Trophoblast cell (in vitro differentiated cells and primary cell): ENCODE data around the gene SELENOF.

Experiments
- DNase-seq, 2 donors: peaks; one replicate each; pipeline ENCODE4 v3.0.0-alpha.2; 2016
- H2AFZ ChIP-seq: 2 replicates; pipeline ENCODE4 v1.6.1; 2013; ENCODE audit warnings: low read length, moderate library complexity, mild to moderate bottlenecking; ENCODE audit not compliant: insufficient read depth, poor library complexity
- H2AK5ac ChIP-seq: 2 replicates; pipeline ENCODE4 v1.6.1; 2013; ENCODE audit warnings: mild to moderate bottlenecking, low read length
- H2BK120ac ChIP-seq: 2 replicates; pipeline ENCODE4 v1.6.1; 2013; ENCODE audit warnings: low read length, mild to moderate bottlenecking, moderate library complexity; ENCODE audit not compliant: insufficient read depth, poor library complexity
- H2BK12ac ChIP-seq: 2 replicates; pipeline ENCODE4 v1.6.1; 2013; ENCODE audit warnings: mild to moderate bottlenecking, low read length, moderate library complexity
- H2BK5ac ChIP-seq: 2 replicates; pipeline ENCODE4 v1.6.1; 2013; ENCODE audit warnings: low read length, low read depth, moderate library complexity, mild to moderate bottlenecking; ENCODE audit not compliant: poor library complexity
- H3K14ac ChIP-seq: 2 replicates; pipeline ENCODE4 v1.6.1; 2013; ENCODE audit warnings: mild to moderate bottlenecking, low read length
- H3K18ac ChIP-seq: 2 replicates; pipeline ENCODE4 v1.6.1; 2013; ENCODE audit warnings: mild to moderate bottlenecking, low read length
- H3K23ac ChIP-seq: 2 replicates; pipeline ENCODE4 v1.6.1; 2013; ENCODE audit warnings: low read length
- H3K27ac ChIP-seq: 2 replicates; pipeline ENCODE4 v1.5.1; 2013; ENCODE audit warnings: low read depth, mild to moderate bottlenecking, inconsistent platforms, low read length, moderate library complexity
- H3K27me3 ChIP-seq: 2 replicates; pipeline ENCODE4 v1.6.1; 2013; ENCODE audit warnings: inconsistent platforms, mild to moderate bottlenecking, low read length, moderate library complexity; ENCODE audit not compliant: insufficient read depth
- H3K36me3 ChIP-seq, 2 experiments: 1 replicate in 1 of 2; 2 replicates in 1 of 2; pipeline ENCODE4 v1.6.1; 2013; ENCODE audit warnings: low read length in 2 of 2, mild to moderate bottlenecking in 2 of 2, moderate library complexity in 1 of 2; ENCODE audit not compliant: insufficient read depth in 2 of 2, control insufficient read depth in 1 of 2
- H3K4ac ChIP-seq: 2 replicates; pipeline ENCODE4 v1.6.1; 2013; ENCODE audit warnings: low read depth, mild to moderate bottlenecking, low read length, moderate library complexity
- H3K4me1 ChIP-seq, 2 experiments: 1 replicate in 1 of 2; 2 replicates in 1 of 2; pipeline ENCODE4 v1.6.1; 2013; ENCODE audit warnings: low read length in 2 of 2, mild to moderate bottlenecking in 2 of 2, moderate library complexity in 1 of 2; ENCODE audit not compliant: insufficient read depth in 2 of 2, control insufficient read depth in 1 of 2
- H3K4me2 ChIP-seq: 2 replicates; pipeline ENCODE4 v1.6.1; 2013; ENCODE audit warnings: inconsistent platforms, mild to moderate bottlenecking, low read length, moderate library complexity
- H3K4me3 ChIP-seq: 2 replicates; pipeline ENCODE4 v1.5.1; 2013; ENCODE audit warnings: mild to moderate bottlenecking, low read depth, low read length, inconsistent platforms
- H3K79me1 ChIP-seq: one replicate; pipeline ENCODE4 v1.6.1; 2013; ENCODE audit warnings: low read length
- H3K79me2 ChIP-seq: 2 replicates; pipeline ENCODE4 v1.6.1; 2013; ENCODE audit warnings: low read length, mild to moderate bottlenecking; ENCODE audit not compliant: control insufficient read depth, insufficient read depth, poor library complexity
- H3K9ac ChIP-seq: 2 replicates; pipeline ENCODE4 v1.6.1; 2013; ENCODE audit warnings: mild to moderate bottlenecking, low read length
- H3K9me3 ChIP-seq: 2 replicates; pipeline ENCODE4 v1.6.1; 2013; ENCODE audit warnings: low read depth, mild to moderate bottlenecking, control low read depth, inconsistent platforms, low read length; ENCODE audit not compliant: insufficient read depth
- H4K12ac ChIP-seq: 2 replicates; pipeline ENCODE4 v1.6.1; 2013; ENCODE audit warnings: low read depth, mild to moderate bottlenecking, low read length, moderate library complexity
- H4K8ac ChIP-seq: 2 replicates; pipeline ENCODE4 v1.6.1; 2013; ENCODE audit warnings: low read depth, mild to moderate bottlenecking, low read length, moderate library complexity
- H4K91ac ChIP-seq: one replicate; pipeline ENCODE4 v1.6.1; 2013; ENCODE audit warnings: low read depth, mild to moderate bottlenecking, low read length, moderate library complexity
- WGBS: extraction: QIAGEN DNeasy Blood & Tissue Kit; methylation state at CpG from one replicate; pipeline ENCODE4 v1.1.7; 2013; ENCODE audit warnings: missing lambda C conversion rate; ENCODE audit not compliant: insufficient read length, insufficient coverage; ENCODE audit errors: extremely low coverage; 5-methylcytosine and 5-hydroxymethylcytosine counted together

The SELENOF gene

DNA sequence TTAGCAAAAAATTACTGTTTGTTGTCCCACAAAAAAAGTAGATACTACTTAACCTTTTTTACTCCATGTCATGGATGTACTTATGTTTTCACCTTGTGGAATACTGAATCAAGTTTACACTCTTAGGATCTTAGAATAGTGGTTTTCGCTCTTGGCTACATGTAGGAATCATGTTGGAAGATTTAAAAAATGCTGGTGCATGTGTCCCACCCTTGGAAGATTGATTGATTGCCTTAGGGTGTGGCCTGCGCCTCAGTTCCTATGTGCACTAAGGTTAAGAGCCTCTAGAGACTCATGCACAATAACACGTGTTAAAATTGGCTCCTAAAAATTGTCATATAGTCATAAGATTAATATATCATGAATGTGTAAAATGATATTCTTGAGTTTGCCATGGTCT is 25.5 kb upstream of the SELENOF start:
- Histone ChIP-seq H3K27me3 (no peaks in the 10 kb centered on the region), H3K79me1 (no peaks in the 10 kb centered on the region), H4K8ac (no peak overlapping the region), H3K27ac (no peak overlapping the region), H4K12ac (no peak overlapping the region), H2BK120ac (no peak overlapping the region), H2BK12ac (no peak overlapping the region), H2AK5ac (no peak overlapping the region), H3K23ac (no peak overlapping the region), H3K79me2 (no peaks in the 10 kb centered on the region), H3K4ac (no peak overlapping the region), H3K9ac (no peak overlapping the region), H3K9me3 (no peaks in the 10 kb centered on the region), H3K18ac (no peak overlapping the region), H3K14ac (no peak overlapping the region), H3K36me3 (no peaks in the 10 kb centered on the region), H2BK5ac (no peak overlapping the region), H3K4me1 (no peaks in the 10 kb centered on the region), H3K4me3 (no peak overlapping the region), H3K4me2 (no peak overlapping the region), H4K91ac (no peak overlapping the region), H2AFZ (no peak overlapping the region)
- WGBS = no CpG with 5 or more reads among the region's 3 CpGs
- DNase-seq = no peak

DNA sequence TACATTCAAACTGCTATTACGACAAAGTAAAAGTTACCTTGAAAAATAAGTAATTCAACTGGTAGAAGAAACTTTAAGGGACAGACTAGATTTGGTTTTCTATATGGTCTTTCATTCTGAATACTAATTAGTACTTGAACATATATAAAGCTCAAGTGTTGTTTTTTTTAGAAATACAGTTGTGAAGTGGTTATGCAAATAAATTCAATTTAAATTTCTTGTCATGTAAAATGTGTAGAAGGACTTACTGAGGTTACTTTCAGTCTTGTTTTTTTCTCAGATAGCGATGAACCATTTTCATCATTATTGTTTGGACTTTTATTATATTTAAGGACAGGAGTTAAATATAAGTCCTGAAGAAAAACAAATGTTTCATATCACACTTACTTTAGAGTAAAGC is 24.9 kb upstream of the SELENOF start:
- H2BK120ac ChIP-seq = no peak overlapping the region
- DNase-seq = no peak
- no peak overlapping the region for H4K8ac ChIP-seq
- no peak overlapping the region for H3K23ac ChIP-seq
- no peak overlapping the region for H2BK5ac ChIP-seq
- H4K91ac ChIP-seq = no peak overlapping the region
- WGBS = no CpG with 5 or more reads among the region's 2 CpGs
- no peaks in the 10 kb centered on the region for H3K79me1 ChIP-seq
- no peak overlapping the region for H3K4me2 ChIP-seq
- no peak overlapping the region for H3K18ac ChIP-seq
- no peak overlapping the region for H3K27ac ChIP-seq
- H3K4me1 ChIP-seq = no peaks in the 10 kb centered on the region
- H2AFZ ChIP-seq = no peak overlapping the region
- no peak overlapping the region for H4K12ac ChIP-seq
- H3K9ac ChIP-seq = no peak overlapping the region
- no peaks in the 10 kb centered on the region for H3K79me2 ChIP-seq
- H3K36me3 ChIP-seq = no peaks in the 10 kb centered on the region
- no peak overlapping the region for H2AK5ac ChIP-seq
- no peak overlapping the region for H3K4me3 ChIP-seq
- no peak overlapping the region for H3K4ac ChIP-seq
- no peaks in the 10 kb centered on the region for H3K27me3 ChIP-seq
- no peaks in the 10 kb centered on the region for H3K9me3 ChIP-seq
- H3K14ac ChIP-seq = no peak overlapping the region
- no peak overlapping the region for H2BK12ac ChIP-seq

DNA sequence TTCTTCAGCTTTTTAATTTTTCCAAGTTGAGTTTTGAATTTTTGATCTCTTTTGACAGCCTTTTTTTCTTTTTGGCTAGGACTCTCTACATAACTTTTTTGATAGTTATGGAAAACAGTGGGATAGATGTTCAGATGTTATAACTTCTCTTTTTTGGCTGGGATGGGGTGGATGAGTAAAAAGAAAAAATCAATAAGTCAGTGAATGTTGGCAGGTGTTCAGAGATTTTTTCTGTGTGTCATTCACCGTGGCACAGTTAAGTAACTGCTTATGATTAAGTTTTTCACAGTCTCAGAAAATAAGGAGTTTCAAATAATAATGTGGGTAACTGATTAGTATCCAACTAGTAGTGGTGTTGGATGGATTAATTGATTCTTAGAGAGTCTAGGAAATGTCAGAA is 24.5 kb upstream of the SELENOF start:
- Histone ChIP-seq H2AFZ (no peak overlapping the region), H4K8ac (no peak overlapping the region), H3K23ac (no peak overlapping the region), H2BK120ac (no peak overlapping the region), H4K12ac (no peak overlapping the region), H3K27me3 (no peaks in the 10 kb centered on the region), H3K79me1 (no peaks in the 10 kb centered on the region), H3K9ac (no peak overlapping the region), H3K9me3 (no peaks in the 10 kb centered on the region), H2BK5ac (no peak overlapping the region), H3K4me2 (no peak overlapping the region), H3K4me3 (no peak overlapping the region), H3K36me3 (no peaks in the 10 kb centered on the region), H3K18ac (no peak overlapping the region), H3K14ac (no peak overlapping the region), H3K4me1 (no peaks in the 10 kb centered on the region), H3K79me2 (no peaks in the 10 kb centered on the region), H3K27ac (no peak overlapping the region), H2BK12ac (no peak overlapping the region), H3K4ac (no peak overlapping the region), H4K91ac (no peak overlapping the region), H2AK5ac (no peak overlapping the region)
- no peak for DNase-seq
- no CpG with 5 or more reads among the region's 1 CpG for WGBS

DNA sequence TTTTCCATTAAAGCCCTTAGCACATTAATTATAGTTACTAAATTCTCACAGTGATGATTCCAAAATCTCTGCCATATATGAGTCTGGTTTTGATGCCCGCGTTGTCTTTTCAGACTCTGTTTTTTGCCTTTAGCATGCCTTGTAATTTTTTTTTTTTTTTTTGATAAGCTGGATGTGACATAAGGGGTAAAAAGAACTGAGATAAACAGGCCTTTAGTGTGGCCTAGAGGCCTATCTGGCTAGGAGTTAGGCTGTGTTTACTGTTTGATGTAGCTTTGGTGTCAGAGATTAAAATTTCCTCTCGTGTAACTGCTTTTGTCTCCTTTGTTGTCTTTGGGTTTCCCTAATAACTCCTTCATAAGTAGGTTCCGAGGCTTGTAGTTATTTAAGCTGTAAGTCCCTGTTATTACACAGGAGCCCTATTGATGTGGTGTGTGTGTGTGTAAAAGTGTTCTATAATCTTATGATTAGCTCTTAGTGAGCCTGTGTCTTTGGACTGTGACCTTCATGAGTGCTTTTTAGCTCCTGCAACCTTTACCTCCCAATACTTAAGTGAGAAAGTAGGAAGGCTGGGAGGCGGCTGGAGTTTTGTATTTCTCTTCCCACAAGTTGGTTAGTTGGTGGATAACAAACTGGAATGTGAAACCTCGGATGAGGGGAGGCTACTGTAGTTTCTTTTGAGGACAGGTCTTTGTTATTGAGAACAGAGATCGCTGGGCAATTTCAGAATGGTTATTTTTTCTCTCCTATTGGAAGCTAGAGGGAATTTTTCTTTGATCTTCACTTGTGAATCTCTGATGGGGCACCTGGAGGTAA is 19.8 kb upstream of the SELENOF start:
- H3K4me2 ChIP-seq = no peak overlapping the region
- no peak overlapping the region for H2BK5ac ChIP-seq
- no peak overlapping the region for H3K18ac ChIP-seq
- H3K4ac ChIP-seq = no peak overlapping the region
- no peak overlapping the region for H4K8ac ChIP-seq
- no peak overlapping the region for H3K4me3 ChIP-seq
- H3K4me1 ChIP-seq = no peaks in the 10 kb centered on the region
- no peaks in the 10 kb centered on the region for H3K79me2 ChIP-seq
- H3K27me3 ChIP-seq = no peaks in the 10 kb centered on the region
- no peak overlapping the region for H3K27ac ChIP-seq
- no peaks in the 10 kb centered on the region for H3K79me1 ChIP-seq
- H3K36me3 ChIP-seq = no peaks in the 10 kb centered on the region
- DNase-seq = no peak
- H3K14ac ChIP-seq = no peak overlapping the region
- no peak overlapping the region for H2AK5ac ChIP-seq
- no peak overlapping the region for H4K91ac ChIP-seq
- H3K9me3 ChIP-seq = no peaks in the 10 kb centered on the region
- H2BK120ac ChIP-seq = no peak overlapping the region
- no peak overlapping the region for H2AFZ ChIP-seq
- no peak overlapping the region for H4K12ac ChIP-seq
- WGBS = no CpG with 5 or more reads among the region's 7 CpGs
- no peak overlapping the region for H3K23ac ChIP-seq
- H3K9ac ChIP-seq = no peak overlapping the region
- H2BK12ac ChIP-seq = no peak overlapping the region
